SK-N-SH (cell line): ENCODE measurements around the gene SUMF2. TPM values are rescaled to one million over a fixed set of nuclear protein-coding genes. Genes with fewer than 3 reads are reported as not detected.

Source experiments
- CHD2 ChIP-seq: fragments of 150-350 bp; IDR thresholded peaks from 2 replicates; pipeline ENCODE4 v1.6.1; 2018; ENCODE audit warnings: low read length; ENCODE audit not compliant: partially characterized antibody
- ELF1 ChIP-seq: IDR thresholded peaks from 2 replicates; pipeline ENCODE4 v1.4.0; 2012
- EP300 ChIP-seq, 2 experiments: IDR thresholded peaks; 2 replicates each; pipeline versions ENCODE4 v1.4.0 to v1.6.1; 2012; ENCODE audit warnings: borderline replicate concordance in 1 of 2, low read depth in 1 of 2, low read length in 1 of 2
- EZH2phosphoT487 ChIP-seq: fragments of 200-600 bp; sonication (generic); IDR thresholded peaks from 2 replicates; pipeline ENCODE4 v1.6.1; 2017; ENCODE audit warnings: low read depth, mixed run types, mild to moderate bottlenecking, antibody characterized with exemption, moderate library complexity, borderline replicate concordance
- FOSL2 ChIP-seq: IDR thresholded peaks from 2 replicates; pipeline ENCODE4 v1.4.0; 2012; ENCODE audit warnings: low read depth, mild to moderate bottlenecking, moderate library complexity, borderline replicate concordance
- FOXJ3 ChIP-seq: sonication (generic); formaldehyde crosslinking; IDR thresholded peaks from 2 replicates; pipeline ENCODE4 v1.5.1; 2020; ENCODE audit warnings: mild to moderate bottlenecking, missing genetic modification reagents
- FOXM1 ChIP-seq: IDR thresholded peaks from 2 replicates; pipeline ENCODE4 v1.4.0; 2012; ENCODE audit warnings: low read depth, mild to moderate bottlenecking
- GATA2 ChIP-seq: sonication (generic); formaldehyde crosslinking; IDR thresholded peaks from 2 replicates; pipeline ENCODE4 v1.5.0; 2020; ENCODE audit warnings: mild to moderate bottlenecking, missing genetic modification reagents
- JUND ChIP-seq: IDR thresholded peaks from 2 replicates; pipeline ENCODE4 v1.4.0; 2012
- MXI1 ChIP-seq: IDR thresholded peaks from 2 replicates; pipeline ENCODE4 v1.6.1; 2012; ENCODE audit warnings: mild to moderate bottlenecking, low read depth, low read length, improper control_type of control experiment
- NFIC ChIP-seq: IDR thresholded peaks from 2 replicates; pipeline ENCODE4 v1.4.0; 2012; ENCODE audit warnings: borderline replicate concordance
- NRF1 ChIP-seq: IDR thresholded peaks from 2 replicates; pipeline ENCODE4 v1.6.1; 2012; ENCODE audit warnings: low read depth, mild to moderate bottlenecking, low read length
- POLR2AphosphoS5 ChIP-seq: IDR thresholded peaks from 2 replicates; pipeline ENCODE4 v1.6.1; 2012; ENCODE audit warnings: low read depth, low read length
- RAD21 ChIP-seq: IDR thresholded peaks from 2 replicates; pipeline ENCODE4 v1.6.1; 2012; ENCODE audit warnings: mild to moderate bottlenecking, low read length
- RCOR1 ChIP-seq: fragments of 150-350 bp; IDR thresholded peaks from 2 replicates; pipeline ENCODE4 v1.6.1; 2017; ENCODE audit warnings: antibody characterized with exemption, low read length
- TAF1 ChIP-seq: IDR thresholded peaks from 2 replicates; pipeline ENCODE4 v1.6.1; 2012; ENCODE audit warnings: low read depth, mild to moderate bottlenecking, low read length, moderate library complexity, borderline replicate concordance
- TCF12 ChIP-seq: IDR thresholded peaks from 2 replicates; pipeline ENCODE4 v1.4.0; 2012
- TEAD4 ChIP-seq: IDR thresholded peaks from 2 replicates; pipeline ENCODE4 v1.4.0; 2012; ENCODE audit warnings: mild to moderate bottlenecking, borderline replicate concordance; ENCODE audit not compliant: insufficient read depth
- YY1 ChIP-seq: IDR thresholded peaks from 2 replicates; pipeline ENCODE4 v1.4.0; 2012; ENCODE audit warnings: low read depth, mild to moderate bottlenecking
- polyA plus RNA-seq, 3 experiments: library from polyadenylated mRNA; depleted of rRNA; stranded (reverse); fragments of >200 nt; gene quantifications; 2 replicates each; pipeline ENCODE4 v1.2.3, GENCODE V29; 2012
- TF ChIP-seq, protein P1 (sequence below): IDR thresholded peaks from 2 replicates; pipeline ENCODE4; 2012
- TF ChIP-seq, protein P2 (sequence below): IDR thresholded peaks from 2 replicates; pipeline ENCODE4 v1.4.0; 2012; ENCODE audit warnings: low read depth, borderline replicate concordance
- TF ChIP-seq, protein P3 (sequence below): fragments of 150-350 bp; IDR thresholded peaks from 2 replicates; pipeline ENCODE4 v1.6.1; 2017; ENCODE audit warnings: antibody characterized with exemption, low read length, low read depth, borderline replicate concordance
- TF ChIP-seq, protein P4 (sequence below): fragments of 150-350 bp; IDR thresholded peaks from 2 replicates; pipeline ENCODE4 v1.6.1; 2016; ENCODE audit warnings: mild to moderate bottlenecking, low read depth, low read length

Gene SUMF2
- polyA plus RNA-seq, 1 of the 3 experiments (the other 2 are of a cell fraction), result 162 TPM

DNA sequence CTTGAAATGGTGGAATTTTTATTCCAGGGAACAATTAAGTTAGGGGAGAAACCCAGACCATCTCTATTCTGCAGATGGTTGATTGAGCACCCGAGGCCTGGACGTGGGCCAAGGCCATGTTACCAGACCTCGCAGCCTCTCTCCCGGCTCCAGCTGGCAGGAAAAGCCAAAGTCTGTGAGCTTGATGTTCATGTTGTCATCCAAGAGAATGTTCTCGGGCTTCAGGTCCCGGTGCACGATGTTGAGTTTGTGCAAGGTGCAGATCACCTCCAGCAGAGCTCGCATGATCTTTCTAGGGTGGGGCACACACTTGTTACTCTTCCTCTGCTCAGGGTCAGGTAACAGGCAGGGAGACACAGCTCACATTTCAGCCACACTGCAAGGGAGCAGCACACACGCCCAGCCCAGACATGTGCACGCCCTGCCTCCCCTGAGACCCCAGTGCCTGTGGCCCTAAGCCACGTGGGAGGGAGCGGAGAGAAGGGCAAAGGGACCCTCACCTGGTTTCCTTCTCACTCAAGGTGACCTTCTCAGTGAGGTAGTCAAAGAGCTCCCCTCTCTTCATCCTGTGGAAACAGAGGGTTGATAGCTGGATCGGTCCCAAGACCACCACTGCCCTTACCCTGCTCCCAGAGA lies 19.2 kb downstream of the SUMF2 start (continued):
- peak; percentile 19; the same call in 1 of the 2 replicates for TF ChIP-seq RAD21
- peak; percentile 40 for TF ChIP-seq GATA2
- TF ChIP-seq RCOR1, result peak; percentile 98
- TF ChIP-seq, protein P1, sequence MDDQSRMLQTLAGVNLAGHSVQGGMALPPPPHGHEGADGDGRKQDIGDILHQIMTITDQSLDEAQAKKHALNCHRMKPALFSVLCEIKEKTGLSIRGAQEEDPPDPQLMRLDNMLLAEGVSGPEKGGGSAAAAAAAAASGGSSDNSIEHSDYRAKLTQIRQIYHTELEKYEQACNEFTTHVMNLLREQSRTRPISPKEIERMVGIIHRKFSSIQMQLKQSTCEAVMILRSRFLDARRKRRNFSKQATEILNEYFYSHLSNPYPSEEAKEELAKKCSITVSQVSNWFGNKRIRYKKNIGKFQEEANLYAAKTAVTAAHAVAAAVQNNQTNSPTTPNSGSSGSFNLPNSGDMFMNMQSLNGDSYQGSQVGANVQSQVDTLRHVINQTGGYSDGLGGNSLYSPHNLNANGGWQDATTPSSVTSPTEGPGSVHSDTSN, result no peak
- no peak for TF ChIP-seq JUND
- no peak for TF ChIP-seq FOXM1
- TF ChIP-seq YY1, result no peak
- no peak for TF ChIP-seq TEAD4
- TF ChIP-seq, protein P2, sequence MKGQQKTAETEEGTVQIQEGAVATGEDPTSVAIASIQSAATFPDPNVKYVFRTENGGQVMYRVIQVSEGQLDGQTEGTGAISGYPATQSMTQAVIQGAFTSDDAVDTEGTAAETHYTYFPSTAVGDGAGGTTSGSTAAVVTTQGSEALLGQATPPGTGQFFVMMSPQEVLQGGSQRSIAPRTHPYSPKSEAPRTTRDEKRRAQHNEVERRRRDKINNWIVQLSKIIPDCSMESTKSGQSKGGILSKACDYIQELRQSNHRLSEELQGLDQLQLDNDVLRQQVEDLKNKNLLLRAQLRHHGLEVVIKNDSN, result no peak
- peak; percentile 17; the same call in 1 of the 2 replicates for TF ChIP-seq NFIC
- no peak for TF ChIP-seq EZH2phosphoT487
- TF ChIP-seq MXI1, result peak; percentile 85
- peak; percentile 80 for TF ChIP-seq CHD2
- no peak; the same call in 1 of the 2 replicates for TF ChIP-seq FOXJ3 (CRISPR knock-in tag)
- TF ChIP-seq, protein P3, sequence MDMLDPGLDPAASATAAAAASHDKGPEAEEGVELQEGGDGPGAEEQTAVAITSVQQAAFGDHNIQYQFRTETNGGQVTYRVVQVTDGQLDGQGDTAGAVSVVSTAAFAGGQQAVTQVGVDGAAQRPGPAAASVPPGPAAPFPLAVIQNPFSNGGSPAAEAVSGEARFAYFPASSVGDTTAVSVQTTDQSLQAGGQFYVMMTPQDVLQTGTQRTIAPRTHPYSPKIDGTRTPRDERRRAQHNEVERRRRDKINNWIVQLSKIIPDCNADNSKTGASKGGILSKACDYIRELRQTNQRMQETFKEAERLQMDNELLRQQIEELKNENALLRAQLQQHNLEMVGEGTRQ, result no peak
- TF ChIP-seq FOSL2, result no peak
- TF ChIP-seq, protein P4, sequence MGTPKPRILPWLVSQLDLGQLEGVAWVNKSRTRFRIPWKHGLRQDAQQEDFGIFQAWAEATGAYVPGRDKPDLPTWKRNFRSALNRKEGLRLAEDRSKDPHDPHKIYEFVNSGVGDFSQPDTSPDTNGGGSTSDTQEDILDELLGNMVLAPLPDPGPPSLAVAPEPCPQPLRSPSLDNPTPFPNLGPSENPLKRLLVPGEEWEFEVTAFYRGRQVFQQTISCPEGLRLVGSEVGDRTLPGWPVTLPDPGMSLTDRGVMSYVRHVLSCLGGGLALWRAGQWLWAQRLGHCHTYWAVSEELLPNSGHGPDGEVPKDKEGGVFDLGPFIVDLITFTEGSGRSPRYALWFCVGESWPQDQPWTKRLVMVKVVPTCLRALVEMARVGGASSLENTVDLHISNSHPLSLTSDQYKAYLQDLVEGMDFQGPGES, result no peak
- TF ChIP-seq TCF12, result peak; percentile 16; the same call in 1 of the 2 replicates
- TF ChIP-seq TAF1, result no peak
- no peak for TF ChIP-seq POLR2AphosphoS5
- TF ChIP-seq ELF1, result no peak
- TF ChIP-seq NRF1, result no peak
- TF ChIP-seq EP300 (IDR thresholded peaks at IDR 0.05; ENCODE audit: borderline replicate concordance in 1 of 2, low read depth in 1 of 2, low read length in 1 of 2), result peak in 1 of 2 experiments; percentile 69; a peak in 2 of 4 replicates
